Keratinocyte (primary cell): ENCODE results near the gene RPN1. TPM values are rescaled to one million over a fixed set of nuclear protein-coding genes. Genes with fewer than 3 reads are reported as not detected.

Experiments
- DNase-seq: peaks from one replicate; pipeline ENCODE4 v3.0.0-alpha.2; 2011; ENCODE audit warnings: low read depth, missing footprints, low spot score
- FAIRE-seq: peaks from 2 replicates; lab custom pipeline; 2011; peaks lifted over from hg19 to GRCh38; lab: Jason Lieb, UNC
- H2AFZ ChIP-seq: 2 replicates; pipeline ENCODE4 v1.6.0; 2012; ENCODE audit warnings: low read length, control low read depth, inconsistent platforms; ENCODE audit not compliant: control insufficient read depth
- H3K27ac ChIP-seq: 2 replicates; pipeline ENCODE4 v1.5.1; 2011; ENCODE audit warnings: low read length; ENCODE audit not compliant: control insufficient read depth, insufficient read depth
- H3K27me3 ChIP-seq: 3 replicates; pipeline ENCODE4 v1.6.0; 2011; ENCODE audit warnings: low read length; ENCODE audit not compliant: control insufficient read depth, insufficient read depth; ENCODE audit errors: extremely low read depth
- H3K36me3 ChIP-seq, 2 experiments: 2 replicates in 1 of 2; 3 replicates in 1 of 2; pipeline ENCODE4 v1.5.1; 2011; ENCODE audit warnings: low read length in 2 of 2, mild to moderate bottlenecking in 1 of 2; ENCODE audit not compliant: control insufficient read depth in 2 of 2, insufficient read depth in 2 of 2; ENCODE audit errors: extremely low read depth in 1 of 2
- H3K4me1 ChIP-seq: 3 replicates; pipeline ENCODE4 v1.5.1; 2011; ENCODE audit warnings: low read length; ENCODE audit not compliant: control insufficient read depth, insufficient read depth; ENCODE audit errors: extremely low read depth
- H3K4me2 ChIP-seq: 3 replicates; pipeline ENCODE4 v1.6.0; 2011; ENCODE audit warnings: low read depth, low read length; ENCODE audit not compliant: control insufficient read depth, insufficient read depth; ENCODE audit errors: extremely low read depth
- H3K4me3 ChIP-seq, 3 experiments: fragments of 200-600 bp in 1 of 3; sonication (generic) in 1 of 3; 2 replicates in 2 of 3; 3 replicates in 1 of 3; pipeline ENCODE4 v1.5.1; 2011 to 2016; ENCODE audit warnings: low read length in 3 of 3, mild to moderate bottlenecking in 3 of 3, control low read depth in 2 of 3, inconsistent platforms in 1 of 3, low read depth in 1 of 3, mixed read lengths in 1 of 3, mixed run types in 1 of 3, moderate library complexity in 1 of 3; ENCODE audit not compliant: control insufficient read depth in 2 of 3, insufficient read depth in 2 of 3; ENCODE audit errors: extremely low read depth in 1 of 3
- H3K79me2 ChIP-seq: 2 replicates; pipeline ENCODE4 v1.6.0; 2012; ENCODE audit warnings: low read length; ENCODE audit not compliant: control insufficient read depth, insufficient read depth
- H3K9ac ChIP-seq: 3 replicates; pipeline ENCODE4 v1.6.0; 2011; ENCODE audit warnings: low read length; ENCODE audit not compliant: control insufficient read depth, insufficient read depth; ENCODE audit errors: extremely low read depth
- H3K9me1 ChIP-seq: 3 replicates; pipeline ENCODE4 v1.6.0; 2011; ENCODE audit warnings: low read length; ENCODE audit not compliant: control insufficient read depth, insufficient read depth; ENCODE audit errors: extremely low read depth
- H3K9me3 ChIP-seq: 2 replicates; pipeline ENCODE4 v1.5.1; 2012; ENCODE audit warnings: low read depth, low read length; ENCODE audit not compliant: control insufficient read depth
- H4K20me1 ChIP-seq: 3 replicates; pipeline ENCODE4 v1.6.0; 2011; ENCODE audit warnings: low read length; ENCODE audit not compliant: control insufficient read depth, insufficient read depth; ENCODE audit errors: extremely low read depth
- CTCF ChIP-seq, 3 experiments: IDR thresholded peaks in 1 of 3; conservative IDR thresholded peaks in 1 of 3; optimal IDR thresholded peaks in 1 of 3; 2 replicates in 2 of 3; 3 replicates in 1 of 3; pipeline versions ENCODE3 to v1.5.1; 2011; ENCODE audit warnings: low read length in 3 of 3, mild to moderate bottlenecking in 3 of 3, moderate library complexity in 2 of 3, control low read depth in 1 of 3, inconsistent platforms in 1 of 3; ENCODE audit not compliant: insufficient read depth in 2 of 3; ENCODE audit errors: extremely low read depth in 1 of 3
- EZH2 ChIP-seq: IDR thresholded peaks from one replicate; pipeline ENCODE4 v1.6.1; 2012; ENCODE audit warnings: inconsistent platforms, mild to moderate bottlenecking, low read length, moderate library complexity
- dilution Hi-C: fragments of 300-500 bp; cut with MboI; formaldehyde crosslinking; loops from one replicate; pipeline ENCODE4 v1.7.0; 2020; ENCODE audit warnings: low sequenced_read_pairs; ENCODE audit not compliant: extremely low pct_ligation_motif_present
- polyA plus RNA-seq, 5 experiments: library from polyadenylated mRNA; depleted of rRNA in 3 of 5; stranded (reverse) in 3 of 5; stranded (forward) in 1 of 5; unstranded in 1 of 5; fragments of >200 nt; gene quantifications; 1 replicate in 1 of 5; 2 replicates in 3 of 5; 3 replicates in 1 of 5; pipeline versions ENCODE4 v1.2.1 to v1.2.3, GENCODE V29; 2011 to 2012; ENCODE audit warnings: missing spikeins in 2 of 5, low read depth in 1 of 5, low replicate concordance in 1 of 5

Gene RPN1
- polyA plus RNA-seq, 1 donor (not counting 4 experiments of a cell fraction or from before 2014, with no cell fraction given) = 350 TPM

DNA sequence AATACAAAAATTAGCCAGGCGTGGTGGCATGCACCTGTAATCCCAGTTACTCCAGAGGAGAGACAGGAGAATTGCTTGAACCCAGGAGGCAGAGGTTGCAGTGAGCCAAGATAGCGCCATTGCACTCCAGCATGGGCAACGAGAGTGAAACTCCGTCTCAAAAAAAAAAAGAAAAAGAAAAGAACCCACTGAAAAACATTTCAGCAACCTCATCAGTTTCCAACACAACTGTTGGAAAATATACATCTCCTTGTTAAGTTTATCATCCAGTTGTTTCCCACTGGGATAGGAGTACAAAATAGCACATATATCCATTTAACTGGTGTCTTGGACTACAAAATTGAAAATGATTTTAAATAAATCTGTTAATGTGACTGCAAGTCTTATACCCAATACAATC is 2.2 kb downstream of the RPN1 start:
- Histone ChIP-seq H3K36me3 (peaks cover 7 to 22% of the 10 kb centered on the region in 2 experiments), H2AFZ (no peak overlapping the region), H3K9me1 (no peaks in the 10 kb centered on the region), H3K9ac (peak overlapping the region; percentile 99), H3K4me2 (peak overlapping the region; percentile 86), H3K4me3 (peak overlapping the region; percentile 96 to 100 (median 96)), H3K27ac (no peak overlapping the region), H4K20me1 (peaks cover 9% of the 10 kb centered on the region), H3K4me1 (no peaks in the 10 kb centered on the region), H3K27me3 (no peaks in the 10 kb centered on the region), H3K79me2 (peaks cover 71% of the 10 kb centered on the region), H3K9me3 (no peaks in the 10 kb centered on the region)
- DNase-seq (no peak), FAIRE-seq (no peak)
- no peak for TF ChIP-seq EZH2
- TF ChIP-seq CTCF (optimal IDR thresholded peaks at IDR 0.05 in 1 of 3, IDR thresholded peaks at IDR 0.05 in 1 of 3, conservative IDR thresholded peaks at IDR 0.05 in 1 of 3; ENCODE audit: extremely low read depth in 1 of 3, insufficient read depth in 2 of 3, low read length in 3 of 3) = no peak
- dilution Hi-C loops = no loop called here

DNA sequence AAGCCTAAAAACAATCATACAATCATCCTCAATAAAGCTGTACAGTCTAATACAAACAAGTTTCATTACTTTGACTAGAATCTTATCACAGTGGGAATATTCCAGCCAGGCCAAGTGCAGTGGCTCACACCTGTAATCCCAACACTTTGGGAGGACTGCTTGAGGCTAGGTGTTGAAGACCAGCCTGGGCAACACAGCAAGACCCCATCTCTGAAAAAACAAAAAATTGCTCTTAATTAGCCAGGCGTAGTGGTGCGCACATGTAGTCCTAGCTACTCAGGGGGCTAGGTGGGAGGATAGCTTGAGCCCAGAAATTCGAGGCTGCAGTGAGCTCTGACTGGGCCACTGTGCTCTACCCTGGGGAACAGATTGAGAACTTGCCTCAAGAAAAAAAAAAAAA is 3.3 kb downstream of the RPN1 start:
- H3K79me2 ChIP-seq = peaks cover 82% of the 10 kb centered on the region
- no peak overlapping the region for H3K27ac ChIP-seq
- H3K4me1 ChIP-seq = no peaks in the 10 kb centered on the region
- no peaks in the 10 kb centered on the region for H3K9me3 ChIP-seq
- DNase-seq (no peak), FAIRE-seq (no peak)
- no peak overlapping the region for H2AFZ ChIP-seq
- no peak overlapping the region for H3K9ac ChIP-seq
- H3K36me3 ChIP-seq = peaks cover 7 to 22% of the 10 kb centered on the region in 2 experiments
- no peak overlapping the region for H3K4me3 ChIP-seq
- H4K20me1 ChIP-seq = peaks cover 9% of the 10 kb centered on the region
- H3K9me1 ChIP-seq = no peaks in the 10 kb centered on the region
- TF ChIP-seq EZH2 (no peak), CTCF (optimal IDR thresholded peaks at IDR 0.05 in 1 of 3, IDR thresholded peaks at IDR 0.05 in 1 of 3, conservative IDR thresholded peaks at IDR 0.05 in 1 of 3; ENCODE audit: extremely low read depth in 1 of 3, insufficient read depth in 2 of 3, low read length in 3 of 3) (no peak)
- no peaks in the 10 kb centered on the region for H3K27me3 ChIP-seq
- H3K4me2 ChIP-seq = no peak overlapping the region
- dilution Hi-C loops = no loop called here
